HG02678 (cell line): ENCODE measurements around the gene TMEM221.
A peak's percentile ranks its signal among the peaks of the same experiment; 100 is the strongest.
"Not testable (repeated sequence)": the region's sequence is repeated elsewhere in the genome, so short reads cannot be mapped to it uniquely, and the experiment has no call there.

ENCODE experiments used
- ATAC-seq: cut with Tn5 transposase; IDR thresholded peaks from one replicate; pipeline ENCODE4 v1.9.1; 2021; ENCODE audit warnings: mild to moderate bottlenecking, moderate library complexity; ENCODE audit not compliant: unreplicated experiment

Gene TMEM221

DNA sequence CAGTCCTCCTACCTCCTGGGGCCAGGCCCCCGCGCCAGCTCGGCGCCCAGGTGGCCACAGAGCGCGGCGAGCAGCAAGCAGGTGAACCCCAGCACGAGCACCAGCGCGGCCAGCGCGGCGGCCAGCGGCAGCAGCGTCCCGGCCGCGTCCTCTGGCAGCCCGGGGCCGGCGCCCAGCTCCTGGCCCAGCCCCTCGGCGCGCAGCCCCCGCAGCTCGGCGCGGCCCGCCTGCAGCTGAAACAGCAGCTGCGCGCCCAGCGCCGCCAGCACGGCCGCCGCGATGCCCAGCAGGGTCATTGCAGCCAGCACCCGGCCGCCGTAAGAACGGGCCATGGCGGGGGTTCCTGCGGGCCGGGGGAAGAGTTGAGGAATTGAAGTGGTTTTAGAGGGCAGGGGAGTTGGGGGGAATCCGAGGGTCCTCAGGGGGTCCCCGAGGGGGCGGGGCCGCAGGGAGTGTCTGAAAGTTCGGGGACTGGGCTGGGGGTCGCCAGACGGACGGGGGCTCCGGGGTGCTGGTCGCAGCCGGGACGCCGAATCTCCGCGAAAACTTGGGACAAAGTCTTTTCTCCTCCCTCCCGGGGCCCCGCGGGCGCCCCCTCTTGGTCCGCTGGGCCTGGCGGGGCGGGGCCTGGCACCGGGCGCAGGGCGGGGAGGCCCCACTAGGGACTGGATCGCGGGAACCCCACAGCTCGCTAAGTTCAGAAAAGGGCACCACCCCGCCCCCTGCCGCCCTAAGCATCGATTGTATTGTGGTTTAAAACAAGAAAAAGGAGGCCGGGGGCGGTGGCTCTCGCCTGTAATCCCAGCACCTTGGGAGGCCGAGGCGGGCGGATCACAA, at the start of gene TMEM221:
Gene TMEM221 (minus strand): TSS at position 538 of the 837 bp plus-strand sequence. CDS start 206 bp downstream, at position 332.
- ATAC-seq = no peak

DNA sequence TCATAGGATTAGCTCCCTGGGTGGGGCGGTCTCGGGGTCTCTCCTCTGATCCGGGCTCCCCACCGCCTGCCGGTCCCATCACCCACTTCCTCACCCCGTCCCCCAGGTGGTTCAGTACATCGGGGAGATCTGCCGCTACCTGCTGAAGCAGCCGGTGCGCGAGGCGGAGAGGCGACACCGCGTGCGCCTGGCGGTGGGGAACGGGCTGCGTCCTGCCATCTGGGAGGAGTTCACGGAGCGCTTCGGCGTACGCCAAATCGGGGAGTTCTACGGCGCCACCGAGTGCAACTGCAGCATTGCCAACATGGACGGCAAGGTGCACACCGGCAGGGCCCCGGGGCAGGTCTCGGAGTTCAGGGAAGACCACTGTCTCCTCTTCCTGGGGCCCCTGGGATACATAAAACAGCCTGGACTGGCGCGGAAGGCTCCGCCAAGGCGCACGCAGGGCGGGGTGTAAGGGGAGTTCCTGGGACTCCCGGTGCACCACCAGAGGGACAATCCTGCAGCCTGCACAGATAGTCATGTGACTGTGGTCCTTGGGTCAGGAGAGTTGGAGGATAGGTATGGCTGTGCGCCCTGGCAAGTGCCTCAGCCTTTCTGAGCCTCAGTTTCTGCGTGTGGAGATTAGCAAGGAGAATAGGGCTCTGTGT, 48.8 kb upstream of the TMEM221 start:
- ATAC-seq = no peak

DNA sequence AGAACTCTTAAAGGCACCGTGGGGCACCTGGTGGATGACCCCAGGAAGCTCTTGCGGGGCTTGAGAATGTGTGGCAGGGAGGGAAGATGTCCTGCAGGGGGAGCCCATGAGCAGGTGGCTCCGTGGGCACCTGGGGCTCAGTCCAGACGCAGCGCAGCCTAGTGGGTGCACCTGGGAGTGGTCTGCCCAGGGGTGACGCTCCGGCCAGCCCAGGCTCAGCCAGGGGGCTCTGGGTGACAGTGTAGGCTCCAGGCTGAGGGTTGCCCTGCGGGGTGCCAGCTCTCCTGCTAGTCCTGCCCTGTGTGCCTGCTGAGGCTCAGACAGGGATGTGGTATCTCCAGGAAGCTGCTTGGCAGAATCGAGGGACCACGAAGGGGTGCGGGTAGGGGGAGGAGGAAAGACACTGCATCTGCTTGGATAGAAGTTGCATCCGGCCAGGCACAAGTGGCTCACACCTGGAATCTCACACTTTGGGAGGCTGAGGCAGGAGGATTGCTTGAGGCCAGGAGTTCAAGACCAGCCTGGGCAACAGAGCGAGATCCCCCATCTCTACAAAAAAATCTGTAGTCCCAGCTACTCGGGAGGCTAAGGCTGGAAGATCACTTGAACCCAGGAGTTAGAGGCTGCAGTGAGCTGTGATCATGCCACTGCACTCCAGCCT, 48.0 kb upstream of the TMEM221 start:
- ATAC-seq = peak; percentile 66

DNA sequence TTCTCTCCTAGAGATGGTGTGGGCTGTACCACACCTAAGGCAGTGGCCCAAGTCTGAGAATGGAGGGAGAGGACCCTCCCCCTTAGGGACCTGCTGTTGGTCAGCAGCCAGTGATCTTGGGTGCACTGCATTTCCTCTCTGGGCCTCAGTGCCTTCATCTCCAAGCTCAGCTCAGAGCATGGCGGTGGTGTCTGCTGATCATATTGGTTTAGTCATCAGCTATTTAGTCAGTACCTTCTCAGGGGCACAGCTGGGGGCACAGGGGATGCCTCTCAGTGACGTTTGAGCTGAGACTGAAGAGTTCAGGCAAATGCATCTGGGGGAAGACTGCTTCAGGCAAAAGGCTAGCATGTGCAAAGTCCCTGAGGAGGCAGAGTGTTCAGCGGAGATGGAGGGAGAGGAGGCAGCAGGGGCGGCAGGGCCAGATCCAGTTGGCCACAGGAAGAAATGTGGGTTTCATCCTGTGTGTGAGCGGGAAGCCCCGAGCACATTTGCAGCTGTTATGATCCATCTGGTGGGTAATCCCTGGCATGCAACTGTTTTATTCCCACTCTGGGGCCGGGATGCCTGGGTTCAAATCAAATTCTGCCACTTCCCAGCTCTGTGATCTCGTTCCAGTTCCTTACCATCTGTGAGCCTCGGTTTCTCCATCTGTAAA, 47.3 kb upstream of the TMEM221 start:
- ATAC-seq = no peak

DNA sequence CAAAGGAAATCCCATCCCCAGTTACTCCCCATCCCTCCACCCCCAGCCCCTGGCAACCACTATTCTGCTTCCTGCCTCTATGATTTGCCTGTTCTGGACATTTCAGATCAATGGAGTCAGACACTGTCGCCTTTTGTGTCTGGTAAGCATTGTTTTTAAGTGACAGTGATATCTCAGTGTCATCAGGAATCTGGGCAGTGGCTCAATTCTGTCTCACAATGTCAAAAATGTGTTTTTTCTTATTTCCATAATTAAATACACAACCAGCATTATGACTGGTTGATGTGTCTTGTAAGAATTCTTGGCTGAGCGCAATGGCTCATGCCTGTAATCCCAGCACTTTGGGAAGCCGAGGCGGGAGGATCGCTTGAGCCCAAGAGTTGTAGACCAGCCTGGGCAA, 42.8 kb upstream of the TMEM221 start:
- no peak for ATAC-seq

DNA sequence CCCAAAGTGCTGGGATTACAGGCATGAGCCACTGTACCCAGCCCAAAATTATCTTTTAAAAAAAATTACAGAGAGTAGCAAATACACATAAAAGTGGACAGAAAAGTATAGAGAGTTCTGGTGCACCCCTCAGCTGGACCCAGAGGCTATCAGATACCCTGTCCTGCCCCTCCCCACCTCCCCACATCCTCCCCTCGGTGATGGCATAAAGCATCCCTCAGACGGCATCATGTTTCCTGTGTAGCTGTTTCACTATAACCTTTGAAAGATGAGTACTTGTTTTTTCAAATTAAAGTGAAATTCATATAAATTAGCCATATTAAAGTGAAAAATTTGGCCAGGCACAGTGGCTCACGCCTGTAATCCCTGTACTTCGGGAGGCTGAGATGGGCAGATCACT, 41.9 kb upstream of the TMEM221 start:
- ATAC-seq = no peak

DNA sequence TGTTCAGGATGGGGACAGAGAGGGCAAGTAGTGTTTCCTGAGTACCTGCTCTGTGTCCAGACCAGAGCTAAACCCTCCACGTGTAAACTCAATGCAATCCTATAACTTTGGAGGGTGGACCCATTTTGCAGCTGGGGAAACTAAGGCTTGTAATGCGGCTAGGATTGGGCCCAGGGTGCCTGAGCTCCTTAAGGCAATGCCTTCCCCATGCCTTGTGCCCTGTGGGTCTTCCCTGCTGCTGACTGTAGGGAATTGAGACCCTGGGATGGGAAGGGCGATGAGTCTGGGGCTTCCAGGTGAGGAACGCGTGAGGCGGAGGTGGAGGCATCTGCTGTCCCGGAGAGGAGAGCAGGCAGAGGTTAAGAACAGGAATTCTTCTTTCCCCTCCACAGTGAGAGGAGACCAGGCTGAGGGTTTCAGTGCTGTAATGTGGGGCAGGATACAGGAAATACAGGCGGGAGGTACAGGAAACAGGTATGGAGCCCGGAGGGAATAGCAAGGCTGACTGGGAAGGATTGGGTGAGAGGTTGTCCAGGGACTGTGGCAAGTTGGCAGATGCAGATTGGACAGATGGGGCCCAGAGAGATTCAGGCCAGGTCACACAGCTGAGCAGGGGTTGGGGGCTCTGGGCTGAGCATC, 41.0 kb upstream of the TMEM221 start:
- no peak for ATAC-seq

DNA sequence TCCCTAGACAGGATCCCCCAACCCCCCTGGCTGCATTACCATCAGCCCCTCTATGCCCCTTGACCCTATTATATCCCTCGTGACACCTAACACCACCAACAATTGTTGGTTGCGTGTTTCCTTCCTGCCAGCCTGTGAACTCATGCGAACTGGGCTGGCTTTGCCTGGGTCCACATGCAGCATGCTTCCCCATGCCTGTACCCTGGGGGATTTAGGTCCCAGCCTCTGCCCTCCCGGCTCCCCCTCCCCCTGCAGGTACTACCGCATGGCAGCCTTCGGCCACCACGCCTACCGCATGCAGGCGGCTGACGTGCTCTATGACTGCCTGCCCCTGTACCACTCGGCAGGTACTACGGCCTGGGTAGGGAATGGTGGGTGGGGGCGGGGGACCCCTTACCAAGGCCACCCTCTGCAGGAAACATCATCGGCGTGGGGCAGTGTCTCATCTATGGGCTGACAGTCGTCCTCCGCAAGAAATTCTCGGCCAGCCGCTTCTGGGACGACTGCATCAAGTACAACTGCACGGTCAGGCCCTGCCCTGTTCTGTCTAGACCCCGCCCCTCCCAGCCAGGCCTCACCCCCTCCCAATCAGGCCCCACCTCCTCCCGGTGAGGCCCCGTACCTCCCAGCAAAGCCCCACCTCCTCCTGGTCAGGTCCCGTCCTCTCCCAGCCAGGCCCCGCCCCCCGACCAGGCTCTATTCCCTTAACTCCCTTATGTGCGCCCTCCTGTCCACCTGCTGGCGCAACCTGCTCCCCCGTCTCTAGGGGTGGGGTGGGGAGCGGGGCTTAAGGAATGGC, 40.3 kb upstream of the TMEM221 start:
- no peak for ATAC-seq

DNA sequence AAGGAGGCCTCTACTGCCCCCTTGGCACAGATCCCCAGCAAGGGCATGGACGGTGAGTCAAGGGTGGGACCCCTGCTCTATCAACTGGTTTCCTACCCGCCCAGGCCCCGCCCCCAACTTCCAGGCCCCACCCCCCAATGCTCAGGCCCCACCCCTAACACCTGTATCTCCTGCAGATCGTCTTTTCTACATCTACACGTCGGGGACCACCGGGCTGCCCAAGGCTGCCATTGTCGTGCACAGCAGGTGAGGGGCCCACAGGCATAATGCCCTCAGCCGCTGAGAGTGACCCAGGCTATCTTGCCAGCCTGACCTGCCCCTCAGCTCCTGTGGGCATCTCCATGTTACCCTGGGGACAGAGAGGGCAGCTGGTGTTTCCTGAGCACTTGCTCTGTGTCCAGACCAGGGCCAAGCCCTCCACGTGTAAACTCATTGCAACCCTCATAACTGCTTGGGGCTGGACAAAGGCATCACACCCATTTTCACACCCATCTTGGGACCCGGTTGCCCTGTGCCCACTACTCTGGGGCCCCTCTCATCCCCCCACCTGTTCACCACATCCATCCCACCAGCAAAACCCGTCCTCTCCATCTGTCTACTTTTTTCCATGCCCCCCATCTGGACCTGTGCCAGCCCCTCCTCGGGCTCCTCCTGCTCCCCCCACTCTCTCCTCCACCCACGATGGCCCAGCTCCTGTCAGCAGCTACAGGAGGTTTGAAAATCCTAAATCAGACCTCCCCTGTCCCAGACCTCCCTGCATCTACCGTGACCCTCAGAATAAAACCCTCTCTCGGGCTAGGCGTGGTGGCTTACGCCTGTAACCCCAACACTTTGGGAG, 39.0 kb upstream of the TMEM221 start:
- ATAC-seq = no peak

DNA sequence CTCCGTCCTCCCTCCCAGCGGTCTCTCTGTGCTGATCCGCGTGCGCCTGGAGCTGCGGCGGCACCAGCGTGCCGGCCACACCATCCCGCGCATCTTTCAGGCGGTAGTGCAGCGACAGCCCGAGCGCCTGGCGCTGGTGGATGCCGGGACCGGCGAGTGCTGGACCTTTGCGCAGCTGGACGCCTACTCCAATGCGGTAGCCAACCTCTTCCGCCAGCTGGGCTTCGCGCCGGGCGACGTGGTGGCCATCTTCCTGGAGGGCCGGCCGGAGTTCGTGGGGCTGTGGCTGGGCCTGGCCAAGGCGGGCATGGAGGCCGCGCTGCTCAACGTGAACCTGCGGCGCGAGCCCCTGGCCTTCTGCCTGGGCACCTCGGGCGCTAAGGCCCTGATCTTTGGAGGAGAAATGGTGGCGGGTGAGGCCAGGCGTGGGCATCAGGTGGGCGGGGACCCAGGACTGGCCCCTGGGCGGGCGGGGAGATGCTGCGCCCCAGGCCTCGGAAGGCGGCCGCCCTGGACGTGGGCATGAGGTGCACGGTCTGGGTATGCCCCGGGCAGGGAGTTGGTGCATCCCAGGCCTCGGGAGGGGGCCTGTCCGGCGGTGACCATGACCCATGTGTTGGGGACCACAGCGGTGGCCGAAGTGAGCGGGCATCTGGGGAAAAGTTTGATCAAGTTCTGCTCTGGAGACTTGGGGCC, 38.2 kb upstream of the TMEM221 start:
- ATAC-seq = no peak

DNA sequence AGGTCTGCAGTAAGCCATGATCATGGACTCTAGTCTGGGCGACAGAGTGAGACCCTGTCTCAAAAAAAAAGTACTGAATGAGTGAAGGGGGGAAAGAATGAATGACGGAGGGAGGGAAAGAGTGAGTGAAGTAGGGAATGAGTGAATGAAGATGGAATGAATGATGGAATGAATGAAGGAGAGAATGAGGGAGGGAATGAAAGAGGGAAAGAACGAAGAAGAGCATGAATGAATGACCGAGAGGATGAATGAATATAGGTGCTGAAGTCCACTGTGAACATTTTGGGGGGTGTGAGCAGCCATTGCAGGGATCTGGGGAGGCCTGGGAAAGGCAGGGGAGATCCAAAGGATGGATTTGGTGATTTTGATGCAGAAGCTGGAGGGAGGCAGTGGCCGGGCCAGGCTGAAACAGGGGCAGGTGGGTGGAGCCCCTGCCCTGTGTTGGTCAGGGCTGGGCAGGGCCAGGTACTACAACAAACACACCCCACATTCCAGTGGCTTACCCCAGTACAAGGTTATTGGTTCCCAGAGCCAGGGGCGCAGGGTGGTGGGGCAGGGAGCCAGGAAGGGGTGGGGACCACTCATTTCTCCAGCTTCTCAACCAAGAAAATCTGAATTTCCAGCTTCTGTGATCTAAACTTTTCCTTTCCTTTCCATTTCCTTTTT, 36.2 kb upstream of the TMEM221 start:
- ATAC-seq = no peak

DNA sequence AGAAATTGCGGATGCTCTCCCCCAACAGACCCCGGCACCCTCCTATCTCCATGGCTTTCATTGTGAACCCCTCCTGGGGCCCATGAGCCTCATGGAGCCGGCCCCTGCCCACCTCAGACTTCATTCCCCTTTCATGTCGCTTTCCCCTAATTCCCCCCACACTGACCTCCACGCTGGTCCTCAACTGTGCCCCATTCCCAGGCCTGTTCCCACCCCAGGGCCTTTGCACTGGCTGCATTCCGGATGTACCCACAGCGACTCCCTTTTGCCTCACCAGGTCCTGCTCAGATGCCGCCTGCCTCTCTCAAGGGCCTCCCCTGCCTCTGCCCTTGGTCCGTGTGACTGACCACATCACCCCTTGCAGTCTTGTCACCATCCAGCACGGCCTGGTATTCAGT, 35.1 kb upstream of the TMEM221 start:
- ATAC-seq = no peak

DNA sequence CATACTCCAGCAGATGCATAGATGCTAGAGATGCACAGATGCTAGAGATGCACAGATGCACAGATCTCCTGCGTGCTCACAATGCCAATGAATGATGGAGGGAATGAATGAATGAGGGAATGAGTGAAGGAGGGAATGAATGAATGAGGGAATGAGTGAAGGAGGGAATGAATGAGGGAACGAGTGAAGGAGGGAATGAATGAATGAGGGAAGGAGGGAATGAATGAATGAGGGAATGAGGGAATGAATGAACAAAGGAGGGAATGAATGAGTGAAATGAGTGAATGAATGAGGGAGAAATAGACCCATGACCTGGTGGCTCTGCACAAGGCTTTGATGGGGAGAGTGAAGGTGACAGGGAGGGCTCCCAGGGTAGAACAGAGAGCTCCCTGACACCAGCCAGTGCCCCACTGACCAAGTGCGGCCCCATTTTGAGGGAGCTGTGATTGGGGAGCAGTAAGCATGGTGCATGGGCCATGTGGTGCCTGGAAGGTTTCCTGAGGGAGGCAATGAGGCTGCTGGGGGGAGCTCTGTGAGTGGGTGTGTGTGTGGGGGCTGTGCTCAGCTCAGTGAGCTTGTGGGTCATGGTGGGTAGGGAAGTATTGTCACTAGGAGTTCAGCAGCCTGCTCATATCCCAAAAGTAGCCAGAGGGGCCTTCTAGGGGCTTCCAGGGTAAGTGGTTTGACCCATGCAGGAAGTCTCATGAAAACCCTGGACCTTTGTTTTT, 34.6 kb upstream of the TMEM221 start:
- ATAC-seq = no peak

DNA sequence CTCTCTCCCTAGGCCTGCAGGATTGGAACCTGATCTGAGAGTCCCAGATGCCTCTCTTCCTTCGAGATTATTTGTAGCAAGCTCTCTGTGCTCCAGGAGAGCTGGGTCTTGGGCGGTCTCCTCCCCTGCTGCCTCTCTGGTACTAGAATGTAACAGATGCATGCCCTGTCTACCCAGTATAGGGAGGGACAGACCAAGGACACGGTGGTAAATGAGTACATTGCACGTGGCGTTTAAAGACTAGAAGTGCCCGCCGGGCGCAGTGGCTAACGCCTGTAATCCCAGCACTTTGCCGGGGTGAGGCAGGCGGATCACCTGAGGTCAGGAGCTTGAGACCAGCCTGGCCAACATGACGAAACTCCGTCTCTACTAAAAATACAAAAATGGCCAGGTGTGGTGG, 33.5 kb upstream of the TMEM221 start:
- ATAC-seq = no peak

DNA sequence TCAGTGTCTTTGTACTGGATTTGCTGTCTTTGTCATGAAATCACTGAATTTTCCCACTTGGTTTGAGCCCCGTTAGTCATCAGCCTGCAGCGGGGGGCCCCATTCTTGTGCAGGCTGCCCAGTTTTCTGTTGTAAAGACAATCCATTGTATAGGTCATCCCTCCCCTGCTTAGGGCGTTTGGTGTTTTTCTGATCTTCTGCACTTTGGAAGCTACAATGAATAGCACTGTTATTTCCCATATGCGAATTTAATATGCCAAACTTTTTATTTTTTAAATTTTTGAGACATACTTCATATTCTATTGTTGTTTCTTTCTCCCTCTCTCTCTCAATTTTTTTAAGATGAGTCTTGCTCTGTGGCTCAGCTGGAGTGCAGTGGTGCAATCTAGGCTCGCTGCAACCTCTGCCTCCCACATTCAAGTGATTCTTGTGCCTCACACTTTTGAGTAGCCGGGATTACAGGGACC, 30.9 kb upstream of the TMEM221 start:
- no peak for ATAC-seq

DNA sequence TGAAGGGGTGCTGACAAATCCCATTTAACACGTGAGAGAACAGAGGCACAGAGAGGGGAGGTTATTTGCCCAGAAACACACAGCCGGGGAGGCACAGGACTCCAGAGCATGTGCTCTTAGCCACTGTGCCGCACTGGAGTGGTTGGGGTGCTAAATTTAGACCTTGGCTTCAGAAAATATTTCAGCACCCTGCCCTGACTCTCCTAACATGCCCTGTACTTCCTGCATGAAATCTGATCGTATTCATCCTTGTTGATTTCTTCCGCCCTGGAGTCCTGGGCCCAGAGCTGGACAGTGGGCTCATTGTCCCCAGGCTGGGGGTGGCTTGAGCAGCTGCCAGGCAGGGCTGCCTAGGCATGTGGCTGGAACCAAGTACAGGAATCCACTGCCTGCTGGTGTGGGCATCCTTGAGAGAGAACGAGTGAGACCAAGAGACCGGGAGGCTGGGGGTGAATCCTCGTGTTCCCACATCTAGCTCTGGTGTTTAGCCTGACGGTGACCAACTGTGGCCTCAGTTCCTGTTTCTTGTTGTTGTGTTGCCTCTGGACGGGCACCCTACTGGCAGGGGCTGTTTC, 27.2 kb upstream of the TMEM221 start:
- ATAC-seq = no peak

DNA sequence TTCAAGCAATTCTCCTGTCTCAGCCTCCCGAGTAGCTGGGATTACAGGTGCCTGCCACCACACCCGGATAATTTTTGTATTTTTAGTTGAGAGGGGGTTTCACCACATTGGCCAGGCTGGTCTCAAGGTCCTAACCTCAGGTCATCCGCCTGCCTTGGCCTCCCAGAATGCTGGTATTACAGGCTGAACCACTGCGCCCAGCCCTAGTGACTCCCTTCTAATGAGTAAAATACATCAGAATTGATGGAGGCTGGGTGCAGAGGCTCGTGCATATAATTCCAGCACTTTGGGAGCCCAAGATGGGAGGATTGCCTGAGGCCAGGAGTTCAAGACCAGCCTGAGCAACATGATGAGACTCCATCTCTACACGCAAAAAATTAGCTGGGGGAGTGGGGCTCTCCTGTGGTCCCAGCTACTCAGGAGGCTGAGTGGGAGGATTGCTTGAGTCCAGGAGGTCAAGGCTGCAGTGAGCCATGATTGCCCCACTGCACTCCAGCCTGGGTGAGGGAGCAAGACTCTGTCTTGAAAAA, 26.6 kb upstream of the TMEM221 start:
- not testable (repeated sequence) for ATAC-seq
